Activated T-cell treated with anti-CD3 and anti-CD28 coated beads, Interleukin-2, amount 50 U/mL, for 72 hours (primary cell): ENCODE data around the gene ADAMTS17. TPM values are rescaled to one million over a fixed set of nuclear protein-coding genes. Genes with fewer than 3 reads are reported as not detected.

Experiments used
- ATAC-seq, 2 donors: fragments of 150-1000 bp; cut with Tn5 transposase; replicated peaks in 1 of 2; 2 replicates each; pipeline ENCODE4 v1.10.0; 2021; ENCODE audit warnings: moderate library complexity in 2 of 2, mild to moderate bottlenecking in 1 of 2
- DNase-seq, 2 donors: peaks; one replicate each; pipeline ENCODE4 v3.0.0; 2021 to 2022; ENCODE audit warnings: mixed read lengths in 1 of 2
- H3K27ac Mint-ChIP-seq: one replicate; pipeline ENCODE4 v1.8.0; 2022; ENCODE audit warnings: mild to moderate bottlenecking, moderate library complexity, mixed read lengths
- H3K27me3 Mint-ChIP-seq: one replicate; pipeline ENCODE4 v1.8.0; 2022; ENCODE audit warnings: low read depth, mixed read lengths
- H3K36me3 Mint-ChIP-seq, 2 donors: one replicate each; pipeline ENCODE4 v1.8.0; 2022; ENCODE audit warnings: mixed read lengths in 2 of 2, mild to moderate bottlenecking in 1 of 2; ENCODE audit not compliant: insufficient read depth in 2 of 2
- H3K4me1 Mint-ChIP-seq: one replicate; pipeline ENCODE4 v1.8.0; 2022; ENCODE audit warnings: low read depth, mixed read lengths
- H3K4me3 Mint-ChIP-seq, 2 donors: one replicate each; pipeline ENCODE4 v1.8.0; 2022; ENCODE audit warnings: mild to moderate bottlenecking in 2 of 2, mixed read lengths in 2 of 2, moderate library complexity in 2 of 2
- H3K9me3 Mint-ChIP-seq, 2 donors: one replicate each; pipeline ENCODE4 v1.8.0; 2022; ENCODE audit warnings: mixed read lengths in 2 of 2
- total RNA-seq, 2 donors: library from RNA; stranded (reverse); gene quantifications; one replicate each; pipeline ENCODE4 v1.2.3, GENCODE V29; 2022

The ADAMTS17 gene
- total RNA-seq, 2 donors from 2014 or later: 2.4 to 2.6 TPM

- H3K27ac Mint-ChIP-seq: no peak overlapping the region
- no peaks in the 10 kb centered on the region for H3K36me3 Mint-ChIP-seq
- DNase-seq (no peak), ATAC-seq (no peak)
- peaks cover 0 to 4% of the 10 kb centered on the region in 2 donors for H3K9me3 Mint-ChIP-seq
- peaks cover 24% of the 10 kb centered on the region for H3K4me1 Mint-ChIP-seq
- no peaks in the 10 kb centered on the region for H3K27me3 Mint-ChIP-seq
- H3K4me3 Mint-ChIP-seq: no peak overlapping the region
Measured at GRCh38 chr15:100224206-100225185, 117.3 kb downstream of the ADAMTS17 start.

- no peak for ATAC-seq
- Mint-ChIP-seq H3K4me1 (peaks cover 17% of the 10 kb centered on the region), H3K27me3 (no peaks in the 10 kb centered on the region), H3K9me3 (no peaks in the 10 kb centered on the region), H3K36me3 (no peaks in the 10 kb centered on the region), H3K27ac (no peak overlapping the region), H3K4me3 (no peak overlapping the region)
- DNase-seq: no peak
Measured at GRCh38 chr15:100222349-100222715, 119.4 kb downstream of the ADAMTS17 start.

DNA sequence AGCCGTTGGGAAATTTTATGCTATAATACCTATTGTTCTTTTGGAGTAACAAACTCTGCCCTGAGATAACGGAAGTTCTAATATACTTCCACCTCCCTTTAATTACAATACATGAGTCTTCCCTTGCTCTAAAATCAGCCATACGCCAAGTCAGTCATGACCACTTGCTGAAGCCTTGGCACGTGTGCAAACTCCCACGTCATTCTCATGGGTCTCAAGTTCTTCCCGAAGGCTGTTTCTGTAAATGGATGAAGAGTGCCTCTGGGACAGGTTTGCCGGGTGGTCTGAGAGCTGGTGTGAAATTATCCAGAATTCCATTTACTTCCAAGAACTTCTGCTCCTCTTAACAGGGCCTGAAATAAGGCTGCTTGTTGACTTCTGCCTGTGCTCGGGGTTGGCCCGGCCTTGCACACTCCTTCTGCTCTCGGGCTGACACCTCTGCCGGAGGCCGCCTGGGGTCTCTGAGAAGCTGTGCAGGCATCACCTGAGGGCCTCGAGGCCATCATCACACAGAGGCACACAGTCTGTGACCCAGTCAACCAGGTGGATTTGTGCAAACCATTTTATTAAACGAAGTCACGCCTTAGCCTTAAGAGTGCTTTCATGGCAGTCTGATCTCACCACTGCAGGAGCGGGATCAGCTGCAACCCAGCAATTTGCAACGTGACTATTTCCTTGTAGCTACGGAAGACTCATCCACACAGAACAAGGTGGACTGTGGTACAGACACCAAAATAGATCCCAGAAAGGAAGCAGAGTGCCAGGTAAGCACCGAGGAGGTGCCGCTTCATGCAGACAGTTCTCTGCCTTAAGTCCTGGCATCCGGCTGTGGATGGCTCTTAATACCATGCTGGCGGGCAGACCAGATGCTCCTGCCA, 120.1 kb downstream of the ADAMTS17 start:
- Mint-ChIP-seq H3K4me1 (peaks cover 17% of the 10 kb centered on the region), H3K27me3 (no peaks in the 10 kb centered on the region), H3K9me3 (no peaks in the 10 kb centered on the region), H3K36me3 (no peaks in the 10 kb centered on the region), H3K4me3 (no peak overlapping the region), H3K27ac (no peak overlapping the region)
- no peak for DNase-seq
- ATAC-seq: no peak

DNA sequence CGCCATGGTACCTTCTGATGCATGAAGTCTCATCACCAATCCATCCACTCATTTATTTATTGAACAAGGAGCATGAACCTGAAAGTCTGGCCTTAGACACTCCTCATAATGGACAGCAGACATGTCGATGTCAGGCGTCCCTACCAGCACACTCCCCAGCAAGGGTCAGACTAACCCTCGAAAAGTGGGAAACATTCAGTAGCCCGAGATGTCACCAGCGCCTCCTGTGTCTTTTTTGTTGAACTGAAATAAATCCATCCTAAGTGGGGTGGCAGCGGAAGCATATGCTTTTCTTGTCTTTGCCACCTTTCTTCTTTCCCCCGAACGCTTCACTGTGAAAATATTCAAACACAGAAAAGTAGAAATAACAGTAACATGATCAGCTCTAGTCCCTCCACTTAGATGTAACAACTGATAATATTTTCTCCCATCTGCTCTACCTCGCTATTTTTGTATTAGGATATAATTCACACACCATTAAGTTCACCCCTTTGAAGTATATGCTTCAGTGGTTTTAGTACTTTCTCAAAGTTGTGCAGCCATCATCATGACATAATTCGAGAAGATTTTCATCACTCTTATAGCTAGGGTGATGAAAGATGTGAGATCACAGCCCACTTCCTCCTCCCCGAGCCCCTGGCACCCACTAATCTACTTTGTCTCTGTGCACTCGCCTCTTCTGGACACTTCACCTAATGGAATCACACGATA, 121.6 kb downstream of the ADAMTS17 start:
- no peak for ATAC-seq
- Mint-ChIP-seq H3K27me3 (no peaks in the 10 kb centered on the region), H3K4me3 (no peak overlapping the region), H3K27ac (no peak overlapping the region), H3K4me1 (peaks cover 15% of the 10 kb centered on the region), H3K9me3 (no peaks in the 10 kb centered on the region), H3K36me3 (no peaks in the 10 kb centered on the region)
- no peak for DNase-seq

- Mint-ChIP-seq H3K27ac (no peak overlapping the region), H3K27me3 (no peaks in the 10 kb centered on the region), H3K9me3 (no peaks in the 10 kb centered on the region), H3K4me3 (no peak overlapping the region), H3K4me1 (no peaks in the 10 kb centered on the region), H3K36me3 (no peaks in the 10 kb centered on the region)
- no peak for DNase-seq
- ATAC-seq: no peak
Measured at GRCh38 chr15:100218434-100218833, 123.3 kb downstream of the ADAMTS17 start.

DNA sequence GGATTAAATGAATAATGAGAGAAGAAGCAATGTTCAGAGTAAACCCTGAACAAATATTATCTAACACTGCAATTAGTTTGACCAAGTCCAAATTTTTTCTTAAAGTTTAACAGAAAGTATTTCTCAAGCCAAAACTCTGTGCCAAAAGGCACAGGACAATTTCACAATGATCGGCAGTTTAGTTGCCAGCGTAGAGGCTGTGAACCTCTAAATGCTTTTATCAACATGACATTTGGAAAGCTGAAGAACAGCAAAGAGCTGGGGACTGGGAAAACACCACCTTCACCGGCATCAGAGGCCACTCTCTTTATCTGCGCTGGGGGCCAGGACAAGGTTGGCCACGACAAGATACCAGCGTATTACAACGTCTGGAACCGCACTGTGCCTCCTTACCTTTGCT, 125.6 kb downstream of the ADAMTS17 start:
- Mint-ChIP-seq H3K36me3 (no peaks in the 10 kb centered on the region), H3K4me3 (no peak overlapping the region), H3K27ac (no peak overlapping the region), H3K27me3 (no peaks in the 10 kb centered on the region), H3K4me1 (no peaks in the 10 kb centered on the region), H3K9me3 (no peaks in the 10 kb centered on the region)
- ATAC-seq: no peak
- no peak for DNase-seq

- no peaks in the 10 kb centered on the region for H3K9me3 Mint-ChIP-seq
- H3K27ac Mint-ChIP-seq: no peak overlapping the region
- H3K4me3 Mint-ChIP-seq: no peak overlapping the region
- no peaks in the 10 kb centered on the region for H3K36me3 Mint-ChIP-seq
- no peak for ATAC-seq
- H3K4me1 Mint-ChIP-seq: no peaks in the 10 kb centered on the region
- no peak for DNase-seq
- H3K27me3 Mint-ChIP-seq: no peaks in the 10 kb centered on the region
Measured at GRCh38 chr15:100215843-100216169, 126.0 kb downstream of the ADAMTS17 start.

- Mint-ChIP-seq H3K4me1 (no peaks in the 10 kb centered on the region), H3K9me3 (no peaks in the 10 kb centered on the region), H3K27ac (no peak overlapping the region), H3K27me3 (no peaks in the 10 kb centered on the region), H3K4me3 (no peak overlapping the region), H3K36me3 (no peaks in the 10 kb centered on the region)
- ATAC-seq: no peak
- no peak for DNase-seq
Measured at GRCh38 chr15:100215031-100215842, 126.5 kb downstream of the ADAMTS17 start.

DNA sequence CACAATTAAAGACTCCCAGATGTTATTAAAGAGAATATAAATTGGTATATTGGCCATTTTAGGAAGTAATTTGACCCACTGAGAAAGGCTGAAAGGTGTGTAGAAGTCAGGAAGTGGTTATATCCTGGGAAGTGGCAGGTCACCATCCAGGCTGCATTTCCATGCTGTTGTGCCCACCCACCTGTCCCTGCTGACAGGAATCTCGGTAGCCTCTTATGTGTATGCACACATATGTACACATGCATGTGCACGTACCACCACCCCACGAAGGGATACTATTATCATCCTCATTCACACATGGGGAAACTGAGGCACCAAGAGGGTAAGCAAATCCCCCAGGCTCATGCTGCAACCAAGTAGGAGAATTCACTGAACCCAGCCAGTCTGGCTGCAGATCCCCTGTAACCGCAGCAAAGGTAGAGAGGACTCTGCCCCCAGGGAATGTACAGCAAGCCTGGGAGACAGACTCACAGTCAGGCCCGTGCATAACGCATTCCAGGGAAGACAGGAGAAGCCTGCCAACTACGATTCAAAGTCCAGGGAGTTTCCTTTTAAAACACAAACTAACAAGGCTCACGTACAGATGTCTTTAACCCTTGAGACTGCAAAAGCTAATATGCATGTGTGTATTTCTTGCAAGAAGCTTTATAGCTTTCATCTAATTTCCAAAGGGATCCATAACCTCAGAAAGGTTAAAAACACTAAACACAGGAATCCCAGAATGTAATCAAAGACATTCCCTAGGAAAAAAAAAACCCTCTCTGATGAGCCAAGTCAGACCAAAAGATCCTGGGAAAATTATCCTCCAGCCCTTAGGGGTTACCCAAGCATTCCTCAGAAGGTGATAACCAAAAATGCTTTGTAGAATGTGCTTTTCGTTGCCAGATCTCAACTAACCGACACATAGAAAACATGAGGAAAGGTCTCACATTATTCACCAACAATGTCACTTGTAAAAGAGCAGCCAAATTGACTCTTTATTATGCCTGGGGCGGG, 129.6 kb downstream of the ADAMTS17 start:
- H3K27me3 Mint-ChIP-seq: no peaks in the 10 kb centered on the region
- H3K4me1 Mint-ChIP-seq: no peaks in the 10 kb centered on the region
- DNase-seq (no peak), ATAC-seq (no peak)
- H3K4me3 Mint-ChIP-seq: no peak overlapping the region
- no peaks in the 10 kb centered on the region for H3K9me3 Mint-ChIP-seq
- no peak overlapping the region for H3K27ac Mint-ChIP-seq
- H3K36me3 Mint-ChIP-seq: no peaks in the 10 kb centered on the region

- no peaks in the 10 kb centered on the region for H3K27me3 Mint-ChIP-seq
- no peaks in the 10 kb centered on the region for H3K4me1 Mint-ChIP-seq
- no peaks in the 10 kb centered on the region for H3K9me3 Mint-ChIP-seq
- H3K27ac Mint-ChIP-seq: no peak overlapping the region
- no peak for DNase-seq
- no peak for ATAC-seq
- no peak overlapping the region for H3K4me3 Mint-ChIP-seq
- H3K36me3 Mint-ChIP-seq: no peaks in the 10 kb centered on the region
Measured at GRCh38 chr15:100210338-100210737, 131.4 kb downstream of the ADAMTS17 start.

DNA sequence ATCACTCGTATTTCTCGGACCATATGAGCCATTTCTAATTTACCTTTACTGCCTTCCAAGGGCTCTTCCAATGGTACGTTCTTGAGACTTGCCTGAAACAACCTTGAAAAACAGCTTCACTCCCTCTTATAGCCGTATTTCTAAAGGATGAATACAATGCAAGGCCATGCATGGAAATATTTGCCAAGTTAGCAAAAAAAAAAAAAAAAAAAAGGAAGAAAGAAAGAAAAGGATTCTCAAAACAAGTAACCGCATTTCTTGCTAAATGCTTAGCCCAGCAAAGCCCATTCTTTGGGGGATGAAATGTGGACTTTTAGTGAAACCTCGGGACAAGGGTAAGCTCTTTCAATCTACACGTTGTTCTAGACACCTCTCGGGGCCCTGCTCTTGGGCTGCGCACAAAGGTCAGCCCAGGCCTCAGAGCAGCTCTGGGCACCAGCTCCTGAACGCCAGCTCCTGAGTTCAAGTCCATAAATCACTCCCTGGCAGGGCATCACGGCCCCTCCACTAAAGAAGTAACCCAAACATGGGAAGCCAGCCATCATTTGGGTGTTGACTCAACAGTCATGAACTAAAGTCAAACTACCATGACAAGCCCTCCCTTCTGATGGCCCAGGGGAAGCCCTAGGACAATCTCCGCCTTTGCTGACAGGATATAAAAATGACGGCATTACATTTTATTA, 132.7 kb downstream of the ADAMTS17 start:
- H3K4me1 Mint-ChIP-seq: no peaks in the 10 kb centered on the region
- H3K9me3 Mint-ChIP-seq: no peaks in the 10 kb centered on the region
- DNase-seq: no peak
- no peak overlapping the region for H3K4me3 Mint-ChIP-seq
- no peaks in the 10 kb centered on the region for H3K36me3 Mint-ChIP-seq
- H3K27ac Mint-ChIP-seq: no peak overlapping the region
- no peak for ATAC-seq
- no peaks in the 10 kb centered on the region for H3K27me3 Mint-ChIP-seq
